H1 (cell line): Measurements from ENCODE around the gene LYPD3. TPM values are rescaled to one million over a fixed set of nuclear protein-coding genes. Genes with fewer than 3 reads are reported as not detected.

Source experiments
- BRCA1 ChIP-seq: IDR thresholded peaks from 2 replicates; pipeline ENCODE4 v1.6.1; 2012; ENCODE audit warnings: low read depth, low read length, improper control_type of control experiment
- HDAC6 ChIP-seq: IDR thresholded peaks from one replicate; pipeline ENCODE4 v1.7.1; 2012; ENCODE audit warnings: low read depth, mild to moderate bottlenecking, inconsistent platforms, low read length, moderate library complexity
- SIX5 ChIP-seq: IDR thresholded peaks from 2 replicates; pipeline ENCODE4 v1.6.1; 2011; ENCODE audit warnings: mild to moderate bottlenecking, low read depth, low read length
- polyA plus RNA-seq, 7 experiments: library from polyadenylated mRNA; depleted of rRNA in 3 of 7; stranded (reverse) in 5 of 7; unstranded in 2 of 7; fragments of >200 nt in 5 of 7; fragments of 200-250 nt in 2 of 7; gene quantifications; 1 replicate in 5 of 7; 2 replicates in 1 of 7; 4 replicates in 1 of 7; pipeline versions ENCODE4 v1.2.1 to v1.2.3, GENCODE V29; 2011 to 2013; ENCODE audit warnings: missing spikeins in 2 of 7, mixed read lengths in 2 of 7
- total RNA-seq: library from RNA; stranded (reverse); fragmentation: NEBNext Ultra II Directional; extraction: Animal tissue kit (Norgen Biotek cat#: 25700); gene quantifications from 2 replicates; pipeline ENCODE4 v1.2.1, GENCODE V29; 2021

LYPD3 gene
- total and polyA plus RNA-seq, 2 of the 8 experiments (the other 6 are each of a cell fraction or from before 2014, with no cell fraction given): 4.1 to 16.4 TPM

DNA sequence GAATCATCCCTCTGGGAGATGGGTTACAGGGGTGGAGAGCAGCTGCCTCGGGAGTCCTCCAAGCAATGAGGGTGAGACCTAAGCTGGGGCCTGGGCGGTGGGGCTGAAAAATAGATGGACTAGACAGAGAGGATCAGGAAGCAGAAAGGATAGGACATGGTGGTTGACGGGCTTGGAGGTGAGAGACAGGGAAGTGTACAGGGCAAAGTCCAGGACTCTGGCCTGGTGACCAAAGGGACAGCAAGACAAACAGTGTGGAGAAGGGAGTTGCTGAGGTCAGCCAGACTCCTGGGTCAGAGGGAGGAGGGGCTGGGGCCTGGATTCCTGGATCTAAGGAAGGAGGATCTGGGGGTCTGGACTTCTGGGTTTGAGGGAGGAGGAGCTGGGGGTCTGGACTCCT, 33.6 kb upstream of the LYPD3 start (continued):
- no peak for TF ChIP-seq HDAC6
- TF ChIP-seq BRCA1: no peak
- no peak for TF ChIP-seq SIX5
